Ectodermal cell (in vitro differentiated cells): ENCODE data around the gene NEGR1.

Experiments used
- H3K27ac ChIP-seq: 2 replicates; pipeline ENCODE4 v1.7.0; 2013; ENCODE audit warnings: mild to moderate bottlenecking, low read depth, low read length; ENCODE audit not compliant: insufficient read depth, poor library complexity, severe bottlenecking
- H3K27me3 ChIP-seq: 2 replicates; pipeline ENCODE4 v1.7.0; 2013; ENCODE audit warnings: mild to moderate bottlenecking, low read length; ENCODE audit not compliant: insufficient read depth, control insufficient read depth, poor library complexity, severe bottlenecking
- H3K36me3 ChIP-seq: one replicate; pipeline ENCODE4 v1.7.0; 2013; ENCODE audit warnings: low read length; ENCODE audit not compliant: control insufficient read depth, insufficient read depth
- H3K4me1 ChIP-seq: one replicate; pipeline ENCODE4 v1.7.0; 2013; ENCODE audit warnings: low read length; ENCODE audit not compliant: control insufficient read depth, insufficient read depth
- H3K4me3 ChIP-seq: 2 replicates; pipeline ENCODE4 v1.7.0; 2013; ENCODE audit warnings: low read depth, low read length, control low read depth; ENCODE audit not compliant: insufficient read depth
- H3K9me3 ChIP-seq: 2 replicates; pipeline ENCODE4 v1.7.0; 2013; ENCODE audit warnings: mild to moderate bottlenecking, low read length, moderate library complexity; ENCODE audit not compliant: control insufficient read depth
- WGBS, 2 experiments: methylation state at CpG; one replicate each; pipeline ENCODE4 v1.1.7; 2013; ENCODE audit warnings: missing lambda C conversion rate in 2 of 2; 5-methylcytosine and 5-hydroxymethylcytosine counted together

The NEGR1 gene

DNA sequence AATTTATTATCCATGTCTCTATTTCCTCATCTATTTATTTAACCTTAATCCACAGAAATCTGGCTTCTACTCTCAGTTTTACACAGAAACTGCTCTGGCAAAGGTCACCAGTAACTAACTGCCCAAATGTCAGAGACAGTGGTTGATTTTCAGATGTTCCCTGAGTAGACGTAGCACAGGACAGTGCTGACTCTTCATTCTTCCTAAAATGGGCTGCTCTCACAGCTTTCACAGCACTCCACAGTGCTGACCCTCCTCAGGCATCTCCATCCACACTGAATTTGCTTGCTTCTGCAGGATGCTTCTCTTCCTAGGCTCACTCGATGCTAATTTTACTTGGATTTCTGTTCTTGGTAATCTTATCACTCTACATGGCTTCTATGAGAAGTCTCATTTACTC is 693.3 kb downstream of the NEGR1 start:
- H3K4me1 ChIP-seq = no peaks in the 10 kb centered on the region
- H3K27ac ChIP-seq = no peak overlapping the region
- no peaks in the 10 kb centered on the region for H3K27me3 ChIP-seq
- H3K9me3 ChIP-seq = no peaks in the 10 kb centered on the region
- no peak overlapping the region for H3K4me3 ChIP-seq
- WGBS, 2 experiments = 84 to 93% methylated on average over 2 of the region's 2 CpGs
- H3K36me3 ChIP-seq = no peaks in the 10 kb centered on the region

DNA sequence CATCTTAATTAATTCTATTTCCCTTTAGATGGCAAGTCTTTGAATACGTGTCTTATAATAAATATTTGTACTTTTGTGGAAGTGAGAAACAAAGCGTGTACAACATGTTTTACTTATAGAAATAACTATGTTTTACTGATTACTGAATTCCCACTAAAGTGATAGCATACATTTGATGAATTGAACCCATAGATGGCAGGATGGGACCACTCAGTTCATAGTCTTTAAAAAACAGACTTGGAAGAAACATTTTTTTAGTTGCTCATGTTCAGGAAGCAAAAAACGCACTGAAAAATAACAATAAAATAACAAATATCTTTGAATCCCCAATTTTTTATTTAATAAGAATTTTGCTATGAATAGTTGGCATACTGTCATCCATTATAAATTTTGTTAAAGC is 694.4 kb downstream of the NEGR1 start:
- no peak overlapping the region for H3K4me3 ChIP-seq
- no peaks in the 10 kb centered on the region for H3K27me3 ChIP-seq
- H3K4me1 ChIP-seq = no peaks in the 10 kb centered on the region
- no CpG with 5 or more reads among the region's 3 CpGs for WGBS, 2 experiments
- H3K9me3 ChIP-seq = no peaks in the 10 kb centered on the region
- no peak overlapping the region for H3K27ac ChIP-seq
- no peaks in the 10 kb centered on the region for H3K36me3 ChIP-seq

DNA sequence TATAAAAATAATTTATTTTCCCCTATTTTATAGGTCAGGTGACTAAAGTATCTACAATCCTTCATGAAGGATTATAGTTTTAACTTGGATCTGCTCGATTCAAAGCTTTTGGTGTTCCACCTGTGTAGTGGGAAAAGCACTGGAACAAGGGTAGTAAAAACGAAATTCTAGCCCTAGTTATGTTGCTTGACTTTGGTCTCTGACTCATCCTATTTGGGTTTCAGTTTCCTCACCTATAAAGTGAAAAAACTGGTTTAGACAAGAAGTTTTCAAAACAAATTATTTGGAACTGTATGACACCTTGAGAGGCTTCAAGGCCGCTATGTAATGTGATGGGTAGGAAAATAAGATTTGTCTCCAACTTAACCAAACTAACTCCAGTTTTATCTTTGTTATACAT is 696.3 kb downstream of the NEGR1 start:
- Histone ChIP-seq H3K4me3 (no peak overlapping the region), H3K27ac (no peak overlapping the region), H3K27me3 (no peaks in the 10 kb centered on the region), H3K36me3 (no peaks in the 10 kb centered on the region), H3K4me1 (no peaks in the 10 kb centered on the region), H3K9me3 (no peaks in the 10 kb centered on the region)
- whole genome bisulfite sequencing, 2 experiments = 86 to 94% methylated on average over 2 of the region's 3 CpGs

DNA sequence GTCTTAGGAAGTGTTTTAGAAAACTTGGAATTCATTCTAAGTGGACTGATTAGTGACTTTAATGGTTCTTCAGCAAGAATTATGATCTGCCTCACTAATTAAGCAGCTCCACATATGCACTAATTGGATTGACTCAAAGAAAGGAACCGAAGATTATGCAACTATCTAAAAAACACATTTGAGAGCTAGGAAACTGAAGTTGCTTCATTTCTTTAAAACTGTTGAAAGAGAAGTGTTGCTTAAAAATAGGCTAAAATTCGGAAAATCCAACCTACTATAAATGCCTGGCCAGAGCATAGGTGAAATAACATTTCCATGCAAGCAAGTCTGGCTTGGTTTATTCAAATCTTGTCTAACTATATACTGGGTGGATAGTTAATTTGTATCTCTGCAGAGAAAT is 698.6 kb downstream of the NEGR1 start:
- Histone ChIP-seq H3K27me3 (no peaks in the 10 kb centered on the region), H3K4me1 (no peaks in the 10 kb centered on the region), H3K36me3 (no peaks in the 10 kb centered on the region), H3K27ac (no peak overlapping the region), H3K4me3 (no peak overlapping the region), H3K9me3 (no peaks in the 10 kb centered on the region)
- 88 to 100% methylated on average over 2 of the region's 2 CpGs for WGBS, 2 experiments

DNA sequence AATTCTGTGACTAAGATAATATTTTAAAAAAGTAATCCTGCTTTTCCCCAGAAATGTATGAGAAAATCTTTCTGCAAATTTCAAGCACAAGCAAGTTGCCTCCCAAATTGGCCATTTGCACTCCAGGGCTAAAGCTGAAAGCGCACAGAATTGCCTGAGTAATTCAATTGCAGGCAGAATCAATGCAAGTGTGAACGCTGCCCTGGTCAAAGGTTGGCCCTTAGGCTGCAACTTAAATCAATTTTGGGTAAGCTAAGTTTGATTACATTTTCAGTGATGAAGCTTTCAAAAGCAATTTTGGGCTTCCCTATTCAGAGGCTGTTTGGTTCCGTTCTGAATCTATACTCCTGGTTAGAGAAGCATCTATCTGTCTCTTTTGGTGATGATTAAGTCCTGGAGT is 699.7 kb downstream of the NEGR1 start:
- no peak overlapping the region for H3K4me3 ChIP-seq
- H3K36me3 ChIP-seq = no peaks in the 10 kb centered on the region
- H3K4me1 ChIP-seq = no peaks in the 10 kb centered on the region
- no peak overlapping the region for H3K27ac ChIP-seq
- WGBS, 2 experiments = 90 to 93% methylated on average over 3 of the region's 3 CpGs
- H3K27me3 ChIP-seq = no peaks in the 10 kb centered on the region
- H3K9me3 ChIP-seq = no peaks in the 10 kb centered on the region

DNA sequence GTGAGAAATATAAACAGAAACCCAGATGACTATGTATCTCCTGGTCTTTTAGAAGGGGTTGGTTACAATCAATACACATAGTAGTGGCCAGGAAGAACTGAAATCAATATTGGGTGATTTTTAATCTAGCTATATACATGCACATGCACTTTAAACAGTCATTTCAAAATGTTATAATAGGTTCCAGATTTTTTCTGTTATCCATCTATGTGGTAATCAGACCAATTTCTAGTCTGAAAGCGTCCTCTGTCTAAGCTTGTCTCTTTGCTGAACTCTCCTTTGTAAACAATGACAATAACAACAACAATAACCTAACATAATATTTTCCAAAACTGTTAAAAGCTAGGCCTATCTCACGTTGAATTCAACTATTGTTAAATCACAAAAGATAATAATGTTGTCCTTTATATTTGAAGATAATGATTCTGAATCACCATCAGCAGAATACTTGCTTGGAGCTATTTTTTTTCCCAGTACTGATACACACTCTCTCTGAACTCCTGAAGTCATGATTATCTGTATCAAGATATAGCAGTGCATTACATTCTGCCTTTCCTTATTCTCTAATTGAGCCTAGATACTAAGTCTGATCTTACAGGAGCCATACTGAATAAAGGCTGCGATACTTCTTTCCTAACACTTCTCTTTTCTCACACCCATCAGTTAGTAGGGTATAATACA is 704.7 kb downstream of the NEGR1 start:
- no peaks in the 10 kb centered on the region for H3K4me1 ChIP-seq
- H3K27me3 ChIP-seq = no peaks in the 10 kb centered on the region
- no peaks in the 10 kb centered on the region for H3K36me3 ChIP-seq
- no peaks in the 10 kb centered on the region for H3K9me3 ChIP-seq
- H3K4me3 ChIP-seq = no peak overlapping the region
- 85 to 94% methylated on average over 1 to 3 of the region's 3 CpGs for WGBS, 2 experiments
- H3K27ac ChIP-seq = no peak overlapping the region

DNA sequence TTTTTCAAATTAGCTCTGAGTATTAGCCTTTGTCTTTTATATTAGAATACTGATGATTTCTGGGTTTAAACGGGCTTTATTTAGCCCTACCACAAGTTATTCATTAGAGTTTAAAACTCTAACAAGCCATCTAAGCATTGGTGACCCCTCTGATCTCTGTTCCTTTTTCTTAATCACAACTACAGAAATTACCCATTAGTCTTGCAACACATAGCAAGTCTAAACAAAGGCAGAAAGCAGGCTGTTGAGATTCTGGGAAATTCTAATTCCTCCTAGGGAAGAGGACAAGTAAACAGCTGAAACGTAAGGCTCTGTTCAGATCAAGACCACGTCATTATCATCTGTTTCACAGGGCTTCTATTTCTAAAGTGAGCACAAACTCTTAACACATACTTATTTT is 710.3 kb downstream of the NEGR1 start:
- H3K4me3 ChIP-seq = no peak overlapping the region
- H3K36me3 ChIP-seq = no peaks in the 10 kb centered on the region
- H3K4me1 ChIP-seq = no peaks in the 10 kb centered on the region
- no peak overlapping the region for H3K27ac ChIP-seq
- no peaks in the 10 kb centered on the region for H3K9me3 ChIP-seq
- H3K27me3 ChIP-seq = no peaks in the 10 kb centered on the region
- WGBS, 2 experiments = 89 to 93% methylated on average over 3 of the region's 3 CpGs

DNA sequence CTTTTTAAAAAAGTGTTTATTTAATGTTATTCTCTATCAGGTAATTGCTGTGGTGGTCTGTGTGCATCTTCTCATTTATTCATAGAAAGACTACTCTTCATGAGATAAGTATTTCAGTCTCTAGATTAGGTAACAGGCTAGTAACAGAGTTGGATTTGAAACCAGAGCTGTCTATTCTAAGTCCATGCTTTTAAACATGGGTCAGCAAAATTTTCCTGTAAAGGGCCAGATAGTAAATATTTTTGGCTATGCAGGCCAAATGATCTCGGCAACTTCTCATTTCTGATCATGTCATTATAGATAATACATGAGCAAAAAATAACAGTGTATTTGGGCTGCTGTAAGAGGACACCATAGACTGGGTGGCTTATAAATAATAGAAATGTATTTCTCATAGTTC is 715.9 kb downstream of the NEGR1 start:
- Histone ChIP-seq H3K4me3 (no peak overlapping the region), H3K4me1 (no peaks in the 10 kb centered on the region), H3K36me3 (no peaks in the 10 kb centered on the region), H3K9me3 (no peaks in the 10 kb centered on the region), H3K27me3 (no peaks in the 10 kb centered on the region), H3K27ac (no peak overlapping the region)
- WGBS, 2 experiments = 90% methylated on average over 1 of the region's 1 CpG; no CpG with 5 or more reads in 1 of the 2 experiments

DNA sequence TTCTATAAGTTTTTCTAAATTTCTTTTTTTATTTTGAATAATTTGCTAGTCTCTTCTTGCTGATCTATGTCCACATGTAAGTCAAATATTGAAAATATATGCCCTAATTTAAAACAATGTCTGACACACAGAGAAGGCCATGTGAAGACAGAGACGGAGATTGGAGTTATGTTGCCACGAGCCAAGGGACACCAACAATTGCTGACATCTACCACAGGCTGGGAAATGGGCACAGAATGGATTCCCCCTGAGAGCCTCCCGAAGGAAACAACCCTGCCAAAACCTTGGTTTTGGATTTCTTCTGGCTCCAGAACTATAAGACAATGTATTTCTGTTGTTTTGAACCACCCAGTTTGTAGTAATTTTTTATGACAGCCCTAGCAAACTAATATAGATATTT is 716.5 kb downstream of the NEGR1 start:
- Histone ChIP-seq H3K36me3 (no peaks in the 10 kb centered on the region), H3K9me3 (no peaks in the 10 kb centered on the region), H3K4me1 (no peaks in the 10 kb centered on the region), H3K27me3 (no peaks in the 10 kb centered on the region), H3K27ac (no peak overlapping the region), H3K4me3 (no peak overlapping the region)
- WGBS, 2 experiments = 64% methylated on average over 3 of the region's 3 CpGs

DNA sequence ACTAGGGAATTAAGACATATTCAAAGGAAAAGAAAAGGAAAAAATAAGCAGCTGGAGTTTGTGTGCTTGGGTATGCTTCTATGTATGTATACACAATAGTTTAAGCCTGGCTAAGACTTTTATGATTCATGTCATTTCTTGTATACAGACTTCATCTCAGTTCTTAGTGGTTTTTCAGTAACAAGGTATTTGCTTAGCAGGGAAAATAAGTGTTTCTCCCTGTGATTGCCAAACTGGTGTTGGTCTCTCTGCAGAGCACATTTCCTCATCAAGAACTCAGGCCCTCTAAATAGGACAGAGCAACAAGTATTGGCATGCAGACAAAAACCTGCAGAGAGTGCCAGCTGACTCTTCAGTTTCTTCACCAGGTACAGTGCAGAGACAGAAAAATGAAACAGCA is 717.1 kb downstream of the NEGR1 start:
- Histone ChIP-seq H3K4me1 (no peaks in the 10 kb centered on the region), H3K27ac (no peak overlapping the region), H3K9me3 (no peaks in the 10 kb centered on the region), H3K4me3 (no peak overlapping the region), H3K36me3 (no peaks in the 10 kb centered on the region), H3K27me3 (no peaks in the 10 kb centered on the region)

DNA sequence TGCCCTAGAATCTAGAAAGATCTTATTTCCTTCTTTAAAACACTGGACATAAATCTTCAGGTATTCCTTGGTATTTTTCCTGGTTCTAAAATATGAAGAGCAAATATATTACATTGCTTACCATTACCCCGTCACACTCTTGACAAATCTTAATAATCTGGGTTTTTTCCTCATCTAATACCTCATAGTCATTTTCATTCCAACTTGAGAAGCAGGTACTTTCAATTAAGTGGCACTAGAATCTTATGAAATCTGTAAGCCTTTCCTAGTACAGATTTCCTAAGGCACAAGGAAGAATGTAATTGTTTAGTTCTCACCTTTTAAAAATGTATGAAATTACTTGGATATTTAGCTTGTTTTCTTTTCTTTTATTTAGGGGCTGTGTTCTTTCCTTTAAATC is 720.0 kb downstream of the NEGR1 start:
- Histone ChIP-seq H3K27me3 (no peaks in the 10 kb centered on the region), H3K4me3 (no peak overlapping the region), H3K4me1 (no peaks in the 10 kb centered on the region), H3K36me3 (no peaks in the 10 kb centered on the region), H3K9me3 (no peaks in the 10 kb centered on the region), H3K27ac (no peak overlapping the region)
- WGBS, 2 experiments = 30 to 67% methylated on average over 1 of the region's 1 CpG
